Forelimb muscle (tissue), 1 donor: ENCODE data around the gene MYL11. TPM values are rescaled to one million over a fixed set of nuclear protein-coding genes. Genes with fewer than 3 reads are reported as not detected.

ENCODE experiments used
- DNase-seq: peaks from one replicate; pipeline ENCODE4 v3.0.0-alpha.2; 2013; ENCODE audit warnings: low read depth
- polyA plus RNA-seq: library from polyadenylated mRNA; unstranded; fragments of 120-200 nt; gene quantifications from one replicate; pipeline ENCODE4 v1.2.1, GENCODE V29; 2013; ENCODE audit not compliant: insufficient read length

The MYL11 gene
- polyA plus RNA-seq, 1 donor = 9,236 TPM

GRCh38 chr16:30418350-30419181 is 44.0 kb downstream of the MYL11 start:
- no peak for DNase-seq

DNA sequence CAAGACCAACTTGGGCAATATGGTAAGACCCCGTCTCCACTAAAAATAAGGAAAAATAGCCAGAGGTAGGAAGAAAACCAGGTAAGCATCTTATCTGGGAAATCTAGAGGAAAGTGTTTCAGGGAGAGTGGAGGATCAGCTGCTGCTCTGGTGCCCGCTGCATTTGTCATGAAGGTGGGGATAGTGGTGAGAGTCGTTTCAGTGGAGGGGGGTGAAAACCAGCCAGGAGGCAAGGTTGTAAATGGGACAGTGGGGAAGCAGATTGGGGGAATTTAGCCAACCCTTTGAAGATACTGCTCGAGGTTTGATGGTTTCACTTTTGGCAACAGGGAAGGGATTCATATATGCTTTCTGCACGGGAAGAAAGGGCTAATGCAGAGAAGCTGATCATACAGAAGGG is 46.4 kb downstream of the MYL11 start:
- DNase-seq = no peak

Other genes starting within 250 kb of the MYL11 start
- gene CORO1A, start 191.2 kb upstream of the MYL11 start, polyA plus RNA-seq = 13.1 TPM
- gene BOLA2B, start 181.1 kb upstream of the MYL11 start, polyA plus RNA-seq = 23.9 TPM
- 19.1 TPM for gene SLX1A, start 180.9 kb upstream of the MYL11 start, polyA plus RNA-seq
- gene SULT1A3, start 175.5 kb upstream of the MYL11 start, polyA plus RNA-seq = 1.8 TPM
- gene NPIPB13, start 126.3 kb upstream of the MYL11 start, polyA plus RNA-seq = 6.9 TPM
- 33.0 TPM for gene CD2BP2, start 19.5 kb upstream of the MYL11 start, polyA plus RNA-seq
- 32.3 TPM for gene TBC1D10B, start 4.3 kb upstream of the MYL11 start, polyA plus RNA-seq
- 3.3 TPM for gene SEPTIN1, start 7.8 kb downstream of the MYL11 start, polyA plus RNA-seq
- 5.3 TPM for gene ZNF48, start 20.6 kb downstream of the MYL11 start, polyA plus RNA-seq
- gene ZNF771, start 32.8 kb downstream of the MYL11 start, polyA plus RNA-seq = 6.1 TPM
- gene DCTPP1, start 55.2 kb downstream of the MYL11 start, polyA plus RNA-seq = 23.6 TPM
- gene SEPHS2, start 71.1 kb downstream of the MYL11 start, polyA plus RNA-seq = 13.8 TPM
- gene ITGAL, start 97.9 kb downstream of the MYL11 start, polyA plus RNA-seq = 2.5 TPM
- 27.9 TPM for gene ZNF768, start 151.8 kb downstream of the MYL11 start, polyA plus RNA-seq
- gene ZNF747, start 160.1 kb downstream of the MYL11 start, polyA plus RNA-seq = 6.5 TPM
- 6.2 TPM for gene ZNF764, start 183.6 kb downstream of the MYL11 start, polyA plus RNA-seq
- gene ZNF688, start 196.9 kb downstream of the MYL11 start, polyA plus RNA-seq = 9.7 TPM
- 13.1 TPM for gene ZNF785, start 210.9 kb downstream of the MYL11 start, polyA plus RNA-seq
- gene ZNF689, start 235.6 kb downstream of the MYL11 start, polyA plus RNA-seq = 6.6 TPM